Prostate gland (tissue), 2 donors: ENCODE results near the gene SELENOH. TPM values are rescaled to one million over a fixed set of nuclear protein-coding genes. Genes with fewer than 3 reads are reported as not detected.
A peak's percentile ranks its signal among the peaks of the same experiment; 100 is the strongest.

ENCODE experiments used
- DNase-seq: peaks from one replicate; pipeline ENCODE4 v3.0.0-alpha.2; 2019; ENCODE audit warnings: low spot score
- H3K27ac ChIP-seq, 2 donors: fragments of 200-600 bp; sonication (generic); 2 replicates each; pipeline ENCODE4 v1.5.1; 2017 to 2019
- H3K27me3 ChIP-seq: fragments of 200-600 bp; sonication (generic); replicated peaks from 2 replicates; pipeline ENCODE4 v1.5.1; 2019; ENCODE audit not compliant: insufficient read depth
- H3K36me3 ChIP-seq, 2 donors: fragments of 200-600 bp; sonication (generic); 1 replicate in 1 of 2; 2 replicates in 1 of 2; pipeline versions ENCODE4 v1.5.1 to v1.8.1; 2017 to 2019
- H3K4me1 ChIP-seq: fragments of 200-600 bp; sonication (generic); replicated peaks from 2 replicates; pipeline ENCODE4 v1.5.1; 2019
- H3K4me3 ChIP-seq, 2 donors: fragments of 200-600 bp; sonication (generic); 2 replicates each; pipeline ENCODE4 v1.5.1; 2017 to 2019
- H3K9me3 ChIP-seq: fragments of 200-600 bp; sonication (generic); 2 replicates; pipeline ENCODE4 v1.5.1; 2017
- CTCF ChIP-seq, 4 experiments: fragments of 200-600 bp in 2 of 4; fragments of 450-650 bp in 2 of 4; sonication (generic) in 2 of 4; IDR thresholded peaks; 1 replicate in 3 of 4; 2 replicates in 1 of 4; pipeline ENCODE4 v1.5.1; 2016 to 2019; ENCODE audit warnings: antibody characterized with exemption in 4 of 4, mild to moderate bottlenecking in 2 of 4, moderate library complexity in 2 of 4
- POLR2A ChIP-seq: fragments of 450-650 bp; IDR thresholded peaks from one replicate; pipeline ENCODE4 v1.6.1; 2016; ENCODE audit warnings: antibody characterized with exemption, mild to moderate bottlenecking
- POLR2AphosphoS5 ChIP-seq: sonication (generic); formaldehyde crosslinking; IDR thresholded peaks from one replicate; pipeline ENCODE4 v1.6.1; 2017; ENCODE audit warnings: antibody characterized with exemption
- WGBS: methylation state at CpG from one replicate; pipeline ENCODE4 v1.1.5; 2018; 5-methylcytosine and 5-hydroxymethylcytosine counted together
- intact Hi-C: fragments of 100-400 bp; cut with DNase I; formaldehyde crosslinking; loops from one replicate; pipeline ENCODE4 v1.14.2; 2022
- total RNA-seq, 2 donors: library from RNA; depleted of rRNA; stranded (reverse); fragments of >200 nt; gene quantifications; one replicate each; pipeline ENCODE4 v1.1.0, GENCODE V29; 2016

The SELENOH gene
- total RNA-seq, 2 donors from 2014 or later = 181 to 334 TPM

GRCh38 chr11:57786436-57786835, 45.1 kb downstream of the SELENOH start:
- no peaks in the 10 kb centered on the region for H3K9me3 ChIP-seq
- DNase-seq = peak; percentile 49
- no peaks in the 10 kb centered on the region for H3K27me3 ChIP-seq
- 41% methylated on average over 4 of the region's 4 CpGs for WGBS
- intact Hi-C loops = no loop called here
- H3K4me3 ChIP-seq = no peak overlapping the region
- no peaks in the 10 kb centered on the region for H3K36me3 ChIP-seq
- TF ChIP-seq CTCF (IDR thresholded peaks at IDR 0.05) = no peak
- TF ChIP-seq POLR2A = no peak
- TF ChIP-seq POLR2AphosphoS5 = peak; percentile 21
- peaks cover 32% of the 10 kb centered on the region for H3K4me1 ChIP-seq
- peak overlapping the region; percentile 32 to 65 for H3K27ac ChIP-seq

- no peak overlapping the region for H3K4me3 ChIP-seq
- TF ChIP-seq POLR2AphosphoS5 (no peak), POLR2A (no peak)
- H3K4me1 ChIP-seq = peaks cover 33% of the 10 kb centered on the region
- peak overlapping the region; percentile 32 to 65 for H3K27ac ChIP-seq
- H3K36me3 ChIP-seq = no peaks in the 10 kb centered on the region
- H3K27me3 ChIP-seq = no peaks in the 10 kb centered on the region
- 72% methylated on average over 4 of the region's 4 CpGs for WGBS
- intact Hi-C loops = no loop called here
- no peak for DNase-seq
- no peaks in the 10 kb centered on the region for H3K9me3 ChIP-seq
These were observed 45.8 kb downstream of the SELENOH start for GRCh38 chr11:57787006-57787604.

GRCh38 chr11:57787920-57788702, 46.8 kb downstream of the SELENOH start:
- peak; percentile 82 for DNase-seq
- peaks cover 29% of the 10 kb centered on the region for H3K4me1 ChIP-seq
- H3K9me3 ChIP-seq = no peaks in the 10 kb centered on the region
- peak overlapping the region; percentile 32 to 65 for H3K27ac ChIP-seq
- intact Hi-C loops = no loop called here
- H3K27me3 ChIP-seq = no peaks in the 10 kb centered on the region
- no peaks in the 10 kb centered on the region for H3K36me3 ChIP-seq
- WGBS = 32% methylated on average over 6 of the region's 6 CpGs
- no peak overlapping the region for H3K4me3 ChIP-seq
- TF ChIP-seq POLR2AphosphoS5 (peak; percentile 61), POLR2A (no peak), CTCF (IDR thresholded peaks at IDR 0.05) (no peak)

- TF ChIP-seq POLR2AphosphoS5 (no peak), POLR2A (no peak), CTCF (IDR thresholded peaks at IDR 0.05) (no peak)
These were observed 47.4 kb downstream of the SELENOH start for GRCh38 chr11:57788703-57789088.

GRCh38 chr11:57791321-57792059, 50.2 kb downstream of the SELENOH start:
- TF ChIP-seq POLR2AphosphoS5 (no peak), CTCF (IDR thresholded peaks at IDR 0.05) (no peak), POLR2A (no peak)
- peaks cover 31% of the 10 kb centered on the region for H3K4me1 ChIP-seq

More at GRCh38 chr11:57788703-57789088, 47.4 kb downstream of the SELENOH start:
- H3K27me3 ChIP-seq = no peaks in the 10 kb centered on the region
- H3K9me3 ChIP-seq = no peaks in the 10 kb centered on the region
- H3K27ac ChIP-seq = peak overlapping the region; percentile 32 to 65
- H3K4me1 ChIP-seq = peaks cover 29% of the 10 kb centered on the region
- H3K36me3 ChIP-seq = no peaks in the 10 kb centered on the region
- H3K4me3 ChIP-seq = no peak overlapping the region
- intact Hi-C loops = no loop called here
- DNase-seq = no peak

More at GRCh38 chr11:57791321-57792059, 50.2 kb downstream of the SELENOH start:
- Histone ChIP-seq H3K9me3 (no peaks in the 10 kb centered on the region), H3K27me3 (no peaks in the 10 kb centered on the region), H3K27ac (peak overlapping the region; percentile 38 to 66), H3K4me3 (no peak overlapping the region), H3K36me3 (peaks cover 0 to under 1% of the 10 kb centered on the region in 2 donors)
- 87% methylated on average over 22 of the region's 22 CpGs for WGBS
- no peak for DNase-seq
- intact Hi-C loops = no loop called here
